ENCODE results near the gene SP110.

Gene SP110

GRCh38 chr2:230134496-230135129, 85.2 kb downstream of the SP110 start:
- no peak overlapping the region for H2AFZ ChIP-seq
- H3K9me3 ChIP-seq (ENCODE audit: control insufficient read depth, low read length), result no peaks in the 10 kb centered on the region
- H3K9ac ChIP-seq, result no peak overlapping the region
- no peak overlapping the region for H3K4me3 ChIP-seq (ENCODE audit: low read depth, low read length)
- TF ChIP-seq CTCF (IDR thresholded peaks at IDR 0.05), result no peak
- no peak overlapping the region for H3K27ac ChIP-seq
- no peaks in the 10 kb centered on the region for H3K27me3 ChIP-seq (ENCODE audit: control insufficient read depth, insufficient read depth, low read length)
- H3K36me3 ChIP-seq (ENCODE audit: control insufficient read depth, insufficient read depth, low read length), result no peaks in the 10 kb centered on the region
- no peaks in the 10 kb centered on the region for H3K79me2 ChIP-seq
- no peak overlapping the region for H3K4me2 ChIP-seq (ENCODE audit: low read length)
- peaks cover 20% of the 10 kb centered on the region for H3K4me1 ChIP-seq

- Histone ChIP-seq H3K9ac (no peak overlapping the region), H3K9me3 (ENCODE audit: control insufficient read depth, low read length) (no peaks in the 10 kb centered on the region), H3K79me2 (no peaks in the 10 kb centered on the region), H3K4me2 (ENCODE audit: low read length) (no peak overlapping the region), H3K4me1 (peaks cover 32% of the 10 kb centered on the region), H3K36me3 (ENCODE audit: control insufficient read depth, insufficient read depth, low read length) (no peaks in the 10 kb centered on the region), H3K27me3 (ENCODE audit: control insufficient read depth, insufficient read depth, low read length) (no peaks in the 10 kb centered on the region), H2AFZ (peak overlapping the region; percentile 89), H3K4me3 (ENCODE audit: low read depth, low read length) (no peak overlapping the region), H3K27ac (peak overlapping the region; percentile 89)
- TF ChIP-seq CTCF (IDR thresholded peaks at IDR 0.05), result no peak
Observed at GRCh38 chr2:230131366-230131765, 88.4 kb downstream of the SP110 start.

- Histone ChIP-seq H3K27me3 (ENCODE audit: control insufficient read depth, insufficient read depth, low read length) (no peaks in the 10 kb centered on the region), H2AFZ (peak overlapping the region; percentile 89), H3K9me3 (ENCODE audit: control insufficient read depth, low read length) (no peaks in the 10 kb centered on the region), H3K4me1 (peaks cover 32% of the 10 kb centered on the region), H3K79me2 (no peaks in the 10 kb centered on the region), H3K4me2 (ENCODE audit: low read length) (no peak overlapping the region), H3K27ac (peak overlapping the region; percentile 89), H3K9ac (no peak overlapping the region), H3K36me3 (ENCODE audit: control insufficient read depth, insufficient read depth, low read length) (no peaks in the 10 kb centered on the region), H3K4me3 (ENCODE audit: low read depth, low read length) (no peak overlapping the region)
- no peak for TF ChIP-seq CTCF (IDR thresholded peaks at IDR 0.05)
Observed at GRCh38 chr2:230130668-230131364, 89.0 kb downstream of the SP110 start.

GRCh38 chr2:230129343-230129742, 90.4 kb downstream of the SP110 start:
- Histone ChIP-seq H3K36me3 (ENCODE audit: control insufficient read depth, insufficient read depth, low read length) (no peaks in the 10 kb centered on the region), H3K4me3 (ENCODE audit: low read depth, low read length) (no peak overlapping the region), H3K9ac (no peak overlapping the region), H2AFZ (peak overlapping the region; percentile 59), H3K9me3 (ENCODE audit: control insufficient read depth, low read length) (no peaks in the 10 kb centered on the region), H3K79me2 (no peaks in the 10 kb centered on the region), H3K4me2 (ENCODE audit: low read length) (no peak overlapping the region), H3K27ac (peak overlapping the region; percentile 63), H3K4me1 (peaks cover 32% of the 10 kb centered on the region), H3K27me3 (ENCODE audit: control insufficient read depth, insufficient read depth, low read length) (no peaks in the 10 kb centered on the region)
- no peak for TF ChIP-seq CTCF (IDR thresholded peaks at IDR 0.05)
